Fibroblast of the aortic adventitia (primary cell): ENCODE data around the gene MTF1. TPM values are rescaled to one million over a fixed set of nuclear protein-coding genes. Genes with fewer than 3 reads are reported as not detected.

Experiments
- DNase-seq: peaks from one replicate; pipeline ENCODE4 v3.0.0-alpha.2; 2010; ENCODE audit warnings: low read depth
- H3K4me3 ChIP-seq: 2 replicates; pipeline ENCODE4 v1.5.1; 2011; ENCODE audit warnings: low read depth, mild to moderate bottlenecking, control low read depth, low read length, moderate library complexity
- total RNA-seq: library from RNA; depleted of rRNA; stranded (reverse); fragments of >200 nt; gene quantifications from 2 replicates; pipeline ENCODE4 v1.2.3, GENCODE V29; 2012; ENCODE audit warnings: low replicate concordance
- TF ChIP-seq, protein P1 (sequence below): IDR thresholded peaks from 2 replicates; pipeline ENCODE4 v1.5.1; 2011; ENCODE audit warnings: mild to moderate bottlenecking, low read length, control low read depth, inconsistent platforms; ENCODE audit not compliant: insufficient read depth

The MTF1 gene
- total RNA-seq, 1 donor = 4.7 TPM

DNA sequence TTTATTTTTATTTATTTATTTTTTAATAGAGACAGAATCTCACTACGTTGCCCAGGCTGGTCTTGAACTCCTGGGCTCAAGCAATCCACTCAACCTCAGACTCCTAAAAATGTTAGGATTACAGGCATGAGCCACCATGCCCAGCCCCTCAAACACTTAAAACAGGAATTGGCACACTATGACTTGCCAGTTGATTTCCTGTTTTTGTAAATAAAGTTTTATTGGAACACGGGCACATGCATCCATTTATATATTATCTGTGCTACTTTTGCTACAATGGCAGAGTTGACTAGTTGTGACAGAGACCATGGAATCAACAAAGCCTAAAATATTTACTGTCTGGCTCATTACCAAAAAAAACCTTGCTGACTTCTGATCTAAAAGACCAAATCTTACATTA is 35.4 kb downstream of the MTF1 start:
- H3K4me3 ChIP-seq = no peak overlapping the region
- TF ChIP-seq, protein P1, sequence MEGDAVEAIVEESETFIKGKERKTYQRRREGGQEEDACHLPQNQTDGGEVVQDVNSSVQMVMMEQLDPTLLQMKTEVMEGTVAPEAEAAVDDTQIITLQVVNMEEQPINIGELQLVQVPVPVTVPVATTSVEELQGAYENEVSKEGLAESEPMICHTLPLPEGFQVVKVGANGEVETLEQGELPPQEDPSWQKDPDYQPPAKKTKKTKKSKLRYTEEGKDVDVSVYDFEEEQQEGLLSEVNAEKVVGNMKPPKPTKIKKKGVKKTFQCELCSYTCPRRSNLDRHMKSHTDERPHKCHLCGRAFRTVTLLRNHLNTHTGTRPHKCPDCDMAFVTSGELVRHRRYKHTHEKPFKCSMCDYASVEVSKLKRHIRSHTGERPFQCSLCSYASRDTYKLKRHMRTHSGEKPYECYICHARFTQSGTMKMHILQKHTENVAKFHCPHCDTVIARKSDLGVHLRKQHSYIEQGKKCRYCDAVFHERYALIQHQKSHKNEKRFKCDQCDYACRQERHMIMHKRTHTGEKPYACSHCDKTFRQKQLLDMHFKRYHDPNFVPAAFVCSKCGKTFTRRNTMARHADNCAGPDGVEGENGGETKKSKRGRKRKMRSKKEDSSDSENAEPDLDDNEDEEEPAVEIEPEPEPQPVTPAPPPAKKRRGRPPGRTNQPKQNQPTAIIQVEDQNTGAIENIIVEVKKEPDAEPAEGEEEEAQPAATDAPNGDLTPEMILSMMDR = no peak
- DNase-seq = no peak

- no peak overlapping the region for H3K4me3 ChIP-seq
- DNase-seq = no peak
These were observed 36.2 kb downstream of the MTF1 start for GRCh38 chr1:37822906-37823815.

DNA sequence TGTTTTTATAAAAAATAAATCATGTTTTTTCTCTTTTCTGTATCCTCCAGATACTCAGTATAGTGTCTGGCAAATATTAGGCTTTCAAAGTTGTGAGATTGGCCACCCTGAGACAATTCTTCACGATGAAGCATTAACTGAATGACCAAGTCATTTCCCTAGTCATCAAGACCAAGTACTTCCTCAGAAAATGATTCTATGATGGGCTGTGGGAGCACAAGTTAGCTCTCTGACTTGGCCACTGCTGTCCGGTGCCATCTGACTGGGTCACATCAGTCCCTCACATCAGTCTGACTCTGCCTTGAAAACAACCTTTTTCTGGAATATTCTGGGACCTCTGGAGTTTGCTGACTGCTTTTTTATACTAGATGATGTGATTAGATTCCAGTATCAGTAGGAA is 37.9 kb downstream of the MTF1 start:
- TF ChIP-seq, protein P1 = no peak
- DNase-seq = no peak
- H3K4me3 ChIP-seq = no peak overlapping the region

More at GRCh38 chr1:37822906-37823815, 36.2 kb downstream of the MTF1 start:
- TF ChIP-seq, protein P1 = no peak

DNA sequence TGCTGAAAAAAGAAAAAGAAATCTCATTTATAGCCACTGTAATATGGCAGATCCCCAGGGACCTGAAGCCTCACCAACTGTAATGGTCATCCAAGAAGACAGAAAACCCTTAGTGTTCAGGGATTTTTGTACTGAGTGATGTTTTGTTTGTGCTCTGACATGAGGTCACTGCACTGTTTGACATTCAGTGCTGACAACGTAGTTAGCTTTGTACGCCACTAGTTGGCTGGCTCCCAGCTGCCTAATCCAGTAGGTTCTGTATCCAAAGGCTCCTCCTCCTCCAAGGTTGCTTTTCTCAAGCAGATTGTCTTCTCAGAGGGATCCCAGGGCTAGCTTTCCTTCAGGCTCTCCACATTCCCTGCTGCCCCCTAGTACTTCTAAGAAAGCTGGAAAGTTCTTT is 41.9 kb downstream of the MTF1 start:
- DNase-seq = no peak
- TF ChIP-seq, protein P1 = no peak
- H3K4me3 ChIP-seq = no peak overlapping the region

GRCh38 chr1:37814252-37814651 is 45.1 kb downstream of the MTF1 start:
- no peak overlapping the region for H3K4me3 ChIP-seq
- peak; percentile 16 for DNase-seq
- TF ChIP-seq, protein P1 = no peak

- TF ChIP-seq, protein P1 = no peak
- no peak overlapping the region for H3K4me3 ChIP-seq
- peak; percentile 16 for DNase-seq
These were observed 45.8 kb downstream of the MTF1 start for GRCh38 chr1:37813529-37814145.
